Activated CD8-positive, alpha-beta T cell treated with anti-CD3 and anti-CD28 coated beads, Interleukin-2, amount 10 ng/mL, durations not matched to agents 7 days and 5 days (primary cell): ENCODE measurements around the gene PKDCC. TPM values are rescaled to one million over a fixed set of nuclear protein-coding genes. Genes with fewer than 3 reads are reported as not detected.

Source experiments
- ATAC-seq: fragments of 150-1000 bp; cut with Tn5 transposase; one replicate; pipeline ENCODE4 v1.10.0; 2021; ENCODE audit warnings: moderate library complexity
- CTCF ChIA-PET: fragments of 350-600 bp; sonication (Branson Sonifier 250); formaldehyde crosslinking; loops from one replicate; lab custom pipeline; 2021; ENCODE audit warnings: antibody characterized with exemption; lab: Charles Lee
- POLR2A ChIA-PET: fragments of 350-600 bp; sonication (Branson Sonifier 250); formaldehyde crosslinking; loops from one replicate; lab custom pipeline; 2021; ENCODE audit warnings: antibody characterized with exemption; lab: Charles Lee
- DNase-seq: peaks from one replicate; pipeline ENCODE4 v3.0.0-alpha.2; 2020
- H3K27ac Mint-ChIP-seq: one replicate; pipeline ENCODE4 v1.8.0; 2021; ENCODE audit warnings: mild to moderate bottlenecking, mixed read lengths
- H3K27me3 Mint-ChIP-seq: one replicate; pipeline ENCODE4 v1.8.0; 2021; ENCODE audit warnings: low read depth, mixed read lengths
- H3K36me3 Mint-ChIP-seq: one replicate; pipeline ENCODE4 v1.8.0; 2021; ENCODE audit warnings: low read depth, mixed read lengths
- H3K4me1 Mint-ChIP-seq: one replicate; pipeline ENCODE4 v1.8.0; 2021; ENCODE audit warnings: low read depth, mixed read lengths
- H3K4me3 Mint-ChIP-seq: one replicate; pipeline ENCODE4 v1.8.0; 2021; ENCODE audit warnings: mild to moderate bottlenecking, mixed read lengths
- H3K9me3 Mint-ChIP-seq: one replicate; pipeline ENCODE4 v1.8.0; 2022; ENCODE audit warnings: mixed read lengths; ENCODE audit not compliant: insufficient read depth
- total RNA-seq, 2 experiments: library from RNA; stranded (reverse); gene quantifications; one replicate each; pipeline ENCODE4 v1.2.3, GENCODE V29; 2021

Gene PKDCC
- total RNA-seq, 2 experiments from 2014 or later = not detected

DNA sequence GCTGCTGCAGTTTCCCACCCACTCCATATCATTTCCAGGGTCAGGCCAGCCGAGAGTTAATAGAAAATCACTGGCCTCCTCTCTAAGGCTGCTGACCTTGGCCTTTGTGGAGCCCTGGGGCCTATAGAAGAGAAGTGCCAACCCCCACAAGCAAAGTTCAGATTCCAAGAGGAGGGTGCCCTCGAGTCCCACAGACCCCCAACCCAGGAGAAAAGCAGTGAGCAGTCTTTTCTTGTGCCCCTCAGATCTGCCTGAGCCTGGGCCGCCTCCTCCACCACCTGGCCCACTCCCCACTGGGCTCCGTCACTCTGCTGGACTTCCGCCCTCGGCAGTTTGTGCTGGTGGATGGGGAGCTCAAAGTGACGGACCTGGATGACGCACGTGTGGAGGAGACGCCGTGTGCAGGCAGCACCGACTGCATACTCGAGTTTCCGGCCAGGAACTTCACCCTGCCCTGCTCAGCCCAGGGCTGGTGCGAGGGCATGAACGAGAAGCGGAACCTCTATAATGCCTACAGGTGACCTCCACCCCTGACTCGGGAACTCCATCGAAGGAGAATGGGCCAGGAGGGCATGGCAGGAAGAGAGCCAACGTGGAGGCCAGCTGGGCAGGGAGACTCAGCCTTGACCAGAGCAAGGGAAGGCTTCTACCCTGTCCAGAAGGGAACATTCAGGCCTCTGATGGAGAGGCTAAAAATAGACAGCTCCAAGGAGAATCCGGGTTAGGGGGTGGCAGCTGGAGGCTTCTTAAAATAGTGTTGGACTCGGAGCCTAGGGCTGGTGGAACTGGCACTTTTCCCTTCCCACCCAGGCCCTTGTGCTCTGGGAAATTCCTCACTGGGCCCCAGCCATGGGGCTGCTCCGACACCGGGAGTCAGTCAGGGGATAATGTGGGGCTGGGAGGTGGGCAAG, 6.2 kb downstream of the PKDCC start:
- no peaks in the 10 kb centered on the region for H3K36me3 Mint-ChIP-seq
- no peak overlapping the region for H3K4me3 Mint-ChIP-seq
- POLR2A ChIA-PET = no interaction called here
- peaks cover 20% of the 10 kb centered on the region for H3K27me3 Mint-ChIP-seq
- H3K27ac Mint-ChIP-seq = no peak overlapping the region
- H3K9me3 Mint-ChIP-seq = no peaks in the 10 kb centered on the region
- CTCF ChIA-PET = no interaction called here
- ATAC-seq (no peak), DNase-seq (no peak)
- no peaks in the 10 kb centered on the region for H3K4me1 Mint-ChIP-seq

DNA sequence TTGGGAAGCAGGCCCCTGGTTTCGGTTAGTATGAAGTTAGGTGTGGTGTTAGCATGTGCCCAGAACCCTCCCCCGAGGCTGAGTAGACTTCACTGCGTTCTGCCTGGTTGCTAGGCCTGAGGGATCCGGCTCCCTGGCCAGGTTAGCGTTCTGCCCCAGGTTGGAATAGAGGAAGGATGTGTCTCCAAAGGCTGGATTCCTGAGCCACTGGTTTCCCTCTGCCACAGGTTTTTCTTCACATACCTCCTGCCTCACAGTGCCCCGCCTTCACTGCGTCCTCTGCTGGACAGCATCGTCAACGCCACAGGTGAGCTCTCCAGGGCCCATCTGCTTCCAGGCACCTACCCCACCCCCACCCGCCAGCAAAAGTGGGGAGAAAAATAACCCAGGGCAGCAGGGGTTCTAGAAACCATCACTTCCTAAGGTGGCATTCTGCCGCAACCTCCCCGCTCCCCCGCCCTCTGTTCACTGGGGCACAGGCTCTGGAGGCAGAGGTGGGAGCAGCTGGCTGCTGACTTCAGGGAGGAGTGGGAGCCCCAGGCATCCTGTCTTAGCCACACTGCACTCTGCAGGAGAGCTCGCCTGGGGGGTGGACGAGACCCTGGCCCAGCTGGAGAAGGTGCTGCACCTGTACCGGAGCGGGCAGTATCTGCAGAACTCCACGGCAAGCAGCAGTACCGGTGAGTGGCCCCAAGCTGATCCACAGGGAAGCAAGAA, 7.1 kb downstream of the PKDCC start:
- ChIA-PET POLR2A (no interaction called here), CTCF (no interaction called here)
- no peak for ATAC-seq
- H3K27me3 Mint-ChIP-seq = peaks cover 12% of the 10 kb centered on the region
- DNase-seq = no peak
- no peaks in the 10 kb centered on the region for H3K4me1 Mint-ChIP-seq
- no peaks in the 10 kb centered on the region for H3K36me3 Mint-ChIP-seq
- H3K27ac Mint-ChIP-seq = no peak overlapping the region
- H3K4me3 Mint-ChIP-seq = no peak overlapping the region
- no peaks in the 10 kb centered on the region for H3K9me3 Mint-ChIP-seq

DNA sequence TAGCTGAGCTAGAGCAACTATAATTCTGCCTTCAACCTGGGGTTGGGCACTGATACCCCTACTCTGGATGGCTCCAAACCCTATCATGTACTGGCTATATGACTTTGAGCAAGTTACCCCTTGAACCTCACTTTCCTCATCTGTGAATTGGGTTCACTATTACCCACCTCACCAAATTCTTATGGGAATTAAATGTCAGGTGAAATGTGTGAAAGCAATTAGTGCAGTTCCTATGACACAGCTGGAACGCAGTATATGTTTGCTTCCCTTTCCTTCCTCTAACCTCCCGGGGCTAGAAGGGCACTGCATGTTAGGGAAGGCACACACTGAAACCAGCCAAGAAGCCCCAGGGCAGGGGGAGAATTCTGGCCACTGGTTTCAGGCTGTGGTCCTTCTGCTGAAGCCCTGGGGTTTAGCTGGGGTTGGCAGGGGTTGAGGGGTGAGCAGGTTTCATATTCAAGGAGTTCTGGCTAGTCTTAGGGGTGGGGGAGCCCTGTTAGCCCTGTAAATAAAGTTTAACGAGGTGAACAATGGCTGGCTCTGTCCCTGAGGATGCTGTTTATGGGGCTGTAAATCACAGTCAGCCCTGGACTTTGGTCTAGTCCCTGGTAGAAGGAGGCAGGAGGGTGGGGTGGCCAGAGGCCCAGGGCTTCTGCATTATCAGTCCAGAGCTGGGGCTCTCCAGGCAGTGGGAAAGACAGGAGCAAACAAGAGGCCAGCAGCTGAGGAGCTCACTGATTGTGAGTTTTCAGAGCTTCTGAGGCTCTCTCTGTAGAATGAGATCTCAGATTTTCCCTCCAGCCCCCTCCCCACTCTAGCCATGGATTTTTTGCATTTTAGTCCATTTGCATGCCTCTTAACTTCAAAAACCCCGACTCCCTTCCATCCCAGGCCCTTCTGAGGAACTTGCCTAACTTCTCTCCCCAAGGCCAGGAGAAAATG, 8.0 kb downstream of the PKDCC start:
- POLR2A ChIA-PET = no interaction called here
- DNase-seq = no peak
- CTCF ChIA-PET = no interaction called here
- H3K9me3 Mint-ChIP-seq = no peaks in the 10 kb centered on the region
- ATAC-seq = no peak
- no peaks in the 10 kb centered on the region for H3K36me3 Mint-ChIP-seq
- H3K4me1 Mint-ChIP-seq = no peaks in the 10 kb centered on the region
- H3K27me3 Mint-ChIP-seq = peaks cover 3% of the 10 kb centered on the region
- no peak overlapping the region for H3K4me3 Mint-ChIP-seq
- no peak overlapping the region for H3K27ac Mint-ChIP-seq

DNA sequence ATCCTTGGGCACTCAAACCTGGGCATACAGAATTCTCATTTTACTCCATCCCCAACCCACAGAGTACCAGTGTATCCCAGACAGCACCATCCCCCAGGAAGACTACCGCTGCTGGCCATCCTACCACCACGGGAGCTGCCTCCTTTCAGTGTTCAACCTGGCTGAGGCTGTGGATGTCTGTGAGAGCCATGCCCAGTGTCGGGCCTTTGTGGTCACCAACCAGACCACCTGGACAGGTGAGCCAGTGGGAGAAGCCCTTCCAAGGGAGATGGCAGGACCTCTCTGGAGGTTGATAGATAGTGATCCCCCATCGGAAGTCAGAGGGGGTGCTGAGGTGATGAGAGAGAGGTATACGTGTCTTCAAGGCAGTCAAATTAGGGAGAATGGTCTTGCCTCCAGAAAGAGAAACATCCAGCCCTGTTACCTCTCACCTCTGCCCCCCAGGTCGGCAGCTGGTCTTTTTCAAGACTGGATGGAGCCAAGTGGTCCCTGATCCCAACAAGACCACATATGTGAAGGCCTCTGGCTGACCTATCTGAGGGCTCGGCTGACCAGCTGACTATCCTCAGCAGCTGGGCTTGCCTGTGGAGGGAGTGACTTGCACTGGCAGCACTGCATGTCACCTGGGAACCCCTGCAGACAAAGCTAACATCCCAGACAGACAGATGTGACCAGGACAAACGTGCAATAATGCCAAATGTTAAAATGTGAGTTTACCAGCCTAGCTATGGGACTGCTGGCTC, 9.5 kb downstream of the PKDCC start:
- ATAC-seq (no peak), DNase-seq (no peak)
- H3K4me1 Mint-ChIP-seq = no peaks in the 10 kb centered on the region
- no peaks in the 10 kb centered on the region for H3K9me3 Mint-ChIP-seq
- H3K27ac Mint-ChIP-seq = no peak overlapping the region
- POLR2A ChIA-PET = no interaction called here
- no peaks in the 10 kb centered on the region for H3K36me3 Mint-ChIP-seq
- H3K4me3 Mint-ChIP-seq = no peak overlapping the region
- peaks cover 5% of the 10 kb centered on the region for H3K27me3 Mint-ChIP-seq
- CTCF ChIA-PET = interaction anchor here (1.1 kb wide), 1 partner anchor 30 kb away, joined by 3 read pairs; no protein-coding TSS in a partner anchor

DNA sequence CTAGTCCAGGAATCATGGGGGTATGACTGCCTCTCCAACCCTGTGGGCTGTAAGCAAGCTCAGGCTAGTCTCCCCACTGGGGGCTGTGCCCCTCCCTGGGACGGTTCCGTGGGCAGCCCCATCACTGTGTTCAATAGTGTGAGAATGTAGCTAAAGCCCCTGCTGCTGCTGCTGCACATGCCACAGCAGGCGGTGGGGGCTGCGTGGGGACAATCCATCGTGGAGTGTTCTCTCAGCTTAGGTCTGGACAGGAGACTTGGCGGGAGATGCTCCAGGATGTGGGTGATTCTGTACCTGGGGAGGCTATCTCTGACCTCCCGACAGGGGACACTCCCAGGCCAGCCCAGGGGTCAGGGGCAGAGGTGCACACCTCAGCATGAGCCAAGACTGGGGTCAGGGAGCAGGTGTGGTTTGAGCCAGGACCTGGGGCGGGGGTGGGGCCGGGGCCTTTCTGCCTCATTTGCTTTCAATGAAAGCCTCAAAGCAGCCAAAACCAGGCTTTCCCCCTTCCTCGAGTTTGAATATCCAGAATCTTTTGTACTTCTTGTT, 10.2 kb downstream of the PKDCC start:
- no peaks in the 10 kb centered on the region for H3K36me3 Mint-ChIP-seq
- POLR2A ChIA-PET = interaction anchor here (0.6 kb wide), 1 partner anchor 210 kb away, joined by 3 read pairs; no protein-coding TSS in a partner anchor
- H3K27ac Mint-ChIP-seq = no peak overlapping the region
- no peak overlapping the region for H3K4me3 Mint-ChIP-seq
- H3K9me3 Mint-ChIP-seq = no peaks in the 10 kb centered on the region
- H3K4me1 Mint-ChIP-seq = no peaks in the 10 kb centered on the region
- DNase-seq (no peak), ATAC-seq (no peak)
- CTCF ChIA-PET = interaction anchor here (1.1 kb wide), 1 partner anchor 29 kb away, joined by 3 read pairs; no protein-coding TSS in a partner anchor
- peaks cover 8% of the 10 kb centered on the region for H3K27me3 Mint-ChIP-seq

DNA sequence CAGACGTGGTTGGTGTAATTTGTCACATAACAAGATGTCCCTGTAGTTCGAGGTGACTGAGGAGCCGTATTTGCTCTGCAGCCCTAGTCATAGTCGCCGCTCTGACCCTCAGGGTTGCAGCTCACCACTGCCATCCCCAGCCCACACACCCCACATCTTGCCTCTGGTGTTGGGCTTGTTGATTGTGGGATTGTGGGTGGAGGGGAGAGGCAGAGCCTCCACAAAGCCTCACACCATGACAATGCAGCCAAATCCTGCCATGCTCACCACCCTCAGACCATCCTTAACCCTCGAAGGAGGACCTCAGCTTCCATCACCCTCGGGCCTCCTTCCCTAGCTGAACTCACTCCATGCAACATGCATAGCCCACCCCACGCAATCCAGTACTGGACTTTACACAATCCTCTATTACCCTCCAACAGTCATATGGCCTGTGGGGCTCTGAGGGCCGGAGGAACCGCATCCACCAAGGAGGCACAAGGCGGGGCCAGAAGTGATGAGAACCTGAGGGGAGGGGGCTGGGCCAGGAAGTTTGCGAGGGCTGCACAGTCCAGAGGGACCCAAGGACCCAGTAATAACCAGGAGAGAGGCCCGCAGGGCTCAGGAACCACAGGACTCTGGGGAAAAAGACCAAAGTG, 11.6 kb downstream of the PKDCC start:
- Mint-ChIP-seq H3K36me3 (no peaks in the 10 kb centered on the region), H3K4me3 (no peak overlapping the region), H3K9me3 (no peaks in the 10 kb centered on the region), H3K4me1 (no peaks in the 10 kb centered on the region), H3K27ac (no peak overlapping the region), H3K27me3 (peaks cover 12% of the 10 kb centered on the region)
- DNase-seq (no peak), ATAC-seq (no peak)
- ChIA-PET POLR2A (no interaction called here), CTCF (no interaction called here)

DNA sequence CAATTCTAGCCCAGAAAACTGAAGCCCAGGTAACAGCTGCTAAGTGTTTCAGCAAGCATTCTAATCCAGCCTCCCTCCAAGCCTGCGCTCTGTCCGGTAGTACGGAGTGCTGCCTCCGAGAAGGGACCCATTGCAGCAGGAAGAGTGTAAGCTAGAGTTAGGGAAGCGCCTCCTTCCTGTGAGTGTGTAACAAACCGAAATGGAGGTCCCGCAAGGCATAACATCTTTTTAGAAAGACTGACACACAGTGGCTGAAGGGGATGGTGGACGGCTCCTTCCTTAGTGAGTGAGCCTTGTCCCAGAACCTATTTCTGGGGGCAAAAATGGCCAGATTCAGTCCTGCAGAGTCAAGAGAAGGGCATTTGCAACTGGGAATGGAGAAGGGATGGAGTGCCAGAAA, 12.2 kb downstream of the PKDCC start:
- Mint-ChIP-seq H3K27ac (no peak overlapping the region), H3K9me3 (no peaks in the 10 kb centered on the region), H3K4me1 (no peaks in the 10 kb centered on the region), H3K36me3 (no peaks in the 10 kb centered on the region), H3K4me3 (no peak overlapping the region), H3K27me3 (peaks cover 12% of the 10 kb centered on the region)
- ATAC-seq (no peak), DNase-seq (no peak)
- CTCF ChIA-PET = no interaction called here
- POLR2A ChIA-PET = no interaction called here

DNA sequence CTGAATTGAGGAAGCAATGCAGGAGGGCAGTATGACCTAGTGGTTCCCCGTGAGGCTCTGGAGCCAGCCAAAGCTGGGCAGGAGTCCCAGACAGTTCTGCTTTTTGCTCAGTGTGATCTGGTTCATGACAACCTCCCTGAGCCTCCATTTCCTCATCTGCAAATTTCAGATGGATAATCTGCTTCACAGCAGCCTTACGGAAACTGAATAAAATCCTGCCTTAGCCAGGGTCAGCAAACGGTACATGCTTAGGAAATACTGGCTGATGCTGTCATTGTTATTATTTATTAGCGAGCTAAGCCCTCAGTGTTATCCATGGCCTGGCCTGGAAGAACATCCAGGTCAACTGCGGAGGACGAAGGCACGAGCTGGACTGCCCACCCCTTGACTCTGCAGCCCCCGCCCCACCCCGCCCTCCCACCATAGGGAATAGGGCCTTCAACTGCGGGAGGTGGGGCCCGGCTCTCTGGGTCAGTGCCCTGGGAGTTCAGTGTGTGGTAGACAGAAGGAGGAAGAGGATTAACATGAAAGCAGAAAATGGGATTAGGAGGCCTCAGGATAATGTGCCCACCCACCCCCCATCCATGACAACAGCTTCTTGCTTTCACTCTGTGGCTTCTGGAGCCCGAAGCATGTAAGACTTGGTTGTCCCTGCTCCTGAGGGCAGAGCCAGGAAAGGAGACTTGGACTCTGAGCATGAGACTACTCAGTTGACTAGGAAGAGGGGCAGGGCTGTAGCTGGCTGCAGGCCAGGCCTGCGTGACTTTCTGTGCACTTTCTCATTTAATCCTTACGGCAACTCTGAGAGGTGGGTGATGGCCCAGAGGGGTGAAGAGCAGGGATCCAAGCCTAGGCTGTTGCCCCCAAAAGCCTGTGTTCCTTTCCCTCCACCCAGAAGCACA, 13.1 kb downstream of the PKDCC start:
- Mint-ChIP-seq H3K9me3 (no peaks in the 10 kb centered on the region), H3K4me1 (no peaks in the 10 kb centered on the region), H3K36me3 (no peaks in the 10 kb centered on the region), H3K27me3 (peaks cover 15% of the 10 kb centered on the region), H3K27ac (no peak overlapping the region), H3K4me3 (no peak overlapping the region)
- CTCF ChIA-PET = no interaction called here
- DNase-seq (no peak), ATAC-seq (no peak)
- POLR2A ChIA-PET = no interaction called here

DNA sequence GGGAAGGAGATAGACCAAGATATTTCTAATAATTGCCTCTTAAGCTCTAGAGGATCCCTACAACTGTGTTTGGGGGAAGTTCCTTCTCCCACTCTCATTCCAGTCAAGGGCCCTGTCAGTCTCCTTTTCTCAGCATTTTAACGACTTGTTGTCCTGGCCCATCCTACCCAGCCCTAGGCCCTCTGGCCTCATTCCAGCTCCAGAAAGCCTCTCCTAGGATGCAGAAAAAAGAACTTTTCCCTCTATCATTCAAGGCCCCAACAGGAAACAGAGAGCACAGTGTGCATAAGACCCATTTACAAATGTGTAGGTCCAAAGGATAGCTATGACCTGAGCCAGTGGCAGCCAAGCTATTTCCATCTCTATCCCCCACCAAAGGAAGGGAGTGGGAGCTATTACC, 14.0 kb downstream of the PKDCC start:
- Mint-ChIP-seq H3K9me3 (no peaks in the 10 kb centered on the region), H3K36me3 (no peaks in the 10 kb centered on the region), H3K4me1 (no peaks in the 10 kb centered on the region), H3K27ac (no peak overlapping the region), H3K4me3 (no peak overlapping the region), H3K27me3 (peaks cover 15% of the 10 kb centered on the region)
- ATAC-seq = no peak
- POLR2A ChIA-PET = interaction anchor here (0.6 kb wide), 1 partner anchor 16 kb away, joined by 3 read pairs; no protein-coding TSS in a partner anchor
- CTCF ChIA-PET = interaction anchor here (1.2 kb wide), 1 partner anchor 24 kb away, joined by 3 read pairs; no protein-coding TSS in a partner anchor
- no peak for DNase-seq
